SK-N-SH treated with all-trans-retinoic acid at 6 μM for 48 hours (cell line): Measurements from ENCODE around the gene HDGFL3.

Experiments
- ATAC-seq: fragments of 200-7000 bp; cut with Tn5 transposase; 3 replicates; pipeline ENCODE4 v1.9.1; 2020; ENCODE audit warnings: mild to moderate bottlenecking, moderate library complexity
- ARNTL ChIP-seq: fragments of 450-650 bp; formaldehyde crosslinking; IDR thresholded peaks from 2 replicates; pipeline ENCODE4 v1.5.0; 2020; ENCODE audit warnings: low read depth, mild to moderate bottlenecking, moderate library complexity, borderline replicate concordance
- BACH2 ChIP-seq: fragments of 250-450 bp; sonication (Bioruptor Pico); IDR thresholded peaks from 2 replicates; pipeline ENCODE4 v1.9.0; 2021; ENCODE audit warnings: mild to moderate bottlenecking, borderline replicate concordance
- CSDC2 ChIP-seq: fragments of 250-450 bp; sonication (Bioruptor Pico); IDR thresholded peaks from 2 replicates; pipeline ENCODE4 v1.5.0; 2020; ENCODE audit warnings: mild to moderate bottlenecking, moderate library complexity
- GLIS3 ChIP-seq: fragments of 250-450 bp; sonication (Bioruptor Pico); IDR thresholded peaks from 2 replicates; pipeline ENCODE4 v1.5.0; 2020; ENCODE audit warnings: mild to moderate bottlenecking, moderate library complexity
- ISL1 ChIP-seq: fragments of 250-450 bp; sonication (Bioruptor Pico); IDR thresholded peaks from 2 replicates; pipeline ENCODE4 v2.1.2; 2022; ENCODE audit warnings: mild to moderate bottlenecking, moderate library complexity
- OSR1 ChIP-seq: fragments of 250-450 bp; sonication (Bioruptor Pico); IDR thresholded peaks from 2 replicates; pipeline ENCODE4 v1.8.0; 2022; ENCODE audit warnings: moderate library complexity, mild to moderate bottlenecking, inconsistent platforms
- PPARA ChIP-seq: fragments of 250-450 bp; sonication (Bioruptor Pico); IDR thresholded peaks from 2 replicates; pipeline ENCODE4 v1.5.0; 2020; ENCODE audit warnings: mild to moderate bottlenecking, borderline replicate concordance
- RARB ChIP-seq: fragments of 250-450 bp; sonication (Bioruptor Pico); IDR thresholded peaks from 2 replicates; pipeline ENCODE4 v1.8.0; 2021; ENCODE audit warnings: mild to moderate bottlenecking, moderate library complexity
- SNAI2 ChIP-seq: fragments of 250-450 bp; sonication (Bioruptor Pico); IDR thresholded peaks from 2 replicates; pipeline ENCODE4 v1.5.0; 2020; ENCODE audit warnings: mild to moderate bottlenecking, moderate library complexity
- TCF4 ChIP-seq: fragments of 250-450 bp; sonication (Bioruptor Pico); IDR thresholded peaks from 2 replicates; pipeline ENCODE4 v1.8.0; 2021; ENCODE audit warnings: mild to moderate bottlenecking, moderate library complexity, borderline replicate concordance
- TOX ChIP-seq: fragments of 250-450 bp; sonication (Bioruptor Pico); IDR thresholded peaks from 2 replicates; pipeline ENCODE4 v1.8.0; 2021; ENCODE audit warnings: mild to moderate bottlenecking, moderate library complexity, borderline replicate concordance
- ZC3H10 ChIP-seq: fragments of 250-450 bp; sonication (Bioruptor Pico); IDR thresholded peaks from 2 replicates; pipeline ENCODE4 v1.5.1; 2021; ENCODE audit warnings: mild to moderate bottlenecking, moderate library complexity
- ZFP3 ChIP-seq: fragments of 250-450 bp; sonication (Bioruptor Pico); IDR thresholded peaks from 2 replicates; pipeline ENCODE4 v1.5.0; 2020; ENCODE audit warnings: mild to moderate bottlenecking, moderate library complexity
- ZFP30 ChIP-seq: fragments of 450-650 bp; formaldehyde crosslinking; IDR thresholded peaks from 2 replicates; pipeline ENCODE4 v1.5.0; 2022; ENCODE audit warnings: mild to moderate bottlenecking, moderate library complexity
- TF ChIP-seq, protein P1 (sequence below): fragments of 250-450 bp; sonication (Bioruptor Pico); IDR thresholded peaks from 2 replicates; pipeline ENCODE4 v1.5.0; 2020; ENCODE audit warnings: mild to moderate bottlenecking, moderate library complexity
- TF ChIP-seq, protein P2 (sequence below): fragments of 250-450 bp; sonication (Bioruptor Pico); IDR thresholded peaks from 2 replicates; pipeline ENCODE4 v1.5.1; 2020; ENCODE audit warnings: low read depth, mild to moderate bottlenecking, moderate library complexity
- TF ChIP-seq, protein P3 (sequence below): fragments of 250-450 bp; sonication (Bioruptor Pico); IDR thresholded peaks from 2 replicates; pipeline ENCODE4 v1.8.0; 2021; ENCODE audit warnings: low read depth, mild to moderate bottlenecking, moderate library complexity, borderline replicate concordance
- TF ChIP-seq, protein P4 (sequence below): fragments of 250-450 bp; sonication (Bioruptor Pico); IDR thresholded peaks from 2 replicates; pipeline ENCODE4 v1.8.0; 2020; ENCODE audit warnings: mild to moderate bottlenecking, moderate library complexity, borderline replicate concordance
- TF ChIP-seq, protein P5 (sequence below): fragments of 250-450 bp; sonication (Bioruptor Pico); IDR thresholded peaks from 2 replicates; pipeline ENCODE4 v1.5.1; 2021; ENCODE audit warnings: mild to moderate bottlenecking, moderate library complexity

HDGFL3 gene

DNA sequence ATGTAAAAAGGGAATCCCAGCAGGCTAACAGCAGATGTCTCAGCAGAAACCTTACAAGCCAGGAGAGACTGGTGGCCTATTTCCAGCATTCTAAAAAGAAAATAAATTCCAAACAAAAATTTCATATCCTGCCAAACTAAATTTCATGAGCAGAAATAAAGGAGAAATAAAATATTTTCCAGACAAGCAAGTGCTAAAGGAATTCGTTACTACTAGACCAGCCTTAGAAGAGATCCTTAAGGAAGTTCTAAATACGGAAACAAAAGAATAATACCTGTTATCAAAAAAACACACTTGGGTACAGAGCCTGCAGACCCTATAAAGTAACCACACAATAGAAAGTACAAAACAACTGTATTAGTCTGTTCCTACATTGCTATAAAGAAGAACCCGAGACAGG is 41.4 kb downstream of the HDGFL3 start (continued):
- TF ChIP-seq, protein P1, sequence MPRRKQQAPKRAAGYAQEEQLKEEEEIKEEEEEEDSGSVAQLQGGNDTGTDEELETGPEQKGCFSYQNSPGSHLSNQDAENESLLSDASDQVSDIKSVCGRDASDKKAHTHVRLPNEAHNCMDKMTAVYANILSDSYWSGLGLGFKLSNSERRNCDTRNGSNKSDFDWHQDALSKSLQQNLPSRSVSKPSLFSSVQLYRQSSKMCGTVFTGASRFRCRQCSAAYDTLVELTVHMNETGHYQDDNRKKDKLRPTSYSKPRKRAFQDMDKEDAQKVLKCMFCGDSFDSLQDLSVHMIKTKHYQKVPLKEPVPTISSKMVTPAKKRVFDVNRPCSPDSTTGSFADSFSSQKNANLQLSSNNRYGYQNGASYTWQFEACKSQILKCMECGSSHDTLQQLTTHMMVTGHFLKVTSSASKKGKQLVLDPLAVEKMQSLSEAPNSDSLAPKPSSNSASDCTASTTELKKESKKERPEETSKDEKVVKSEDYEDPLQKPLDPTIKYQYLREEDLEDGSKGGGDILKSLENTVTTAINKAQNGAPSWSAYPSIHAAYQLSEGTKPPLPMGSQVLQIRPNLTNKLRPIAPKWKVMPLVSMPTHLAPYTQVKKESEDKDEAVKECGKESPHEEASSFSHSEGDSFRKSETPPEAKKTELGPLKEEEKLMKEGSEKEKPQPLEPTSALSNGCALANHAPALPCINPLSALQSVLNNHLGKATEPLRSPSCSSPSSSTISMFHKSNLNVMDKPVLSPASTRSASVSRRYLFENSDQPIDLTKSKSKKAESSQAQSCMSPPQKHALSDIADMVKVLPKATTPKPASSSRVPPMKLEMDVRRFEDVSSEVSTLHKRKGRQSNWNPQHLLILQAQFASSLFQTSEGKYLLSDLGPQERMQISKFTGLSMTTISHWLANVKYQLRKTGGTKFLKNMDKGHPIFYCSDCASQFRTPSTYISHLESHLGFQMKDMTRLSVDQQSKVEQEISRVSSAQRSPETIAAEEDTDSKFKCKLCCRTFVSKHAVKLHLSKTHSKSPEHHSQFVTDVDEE (CRISPR knock-in tag): no peak
- TF ChIP-seq TOX: no peak
- TF ChIP-seq ARNTL (CRISPR knock-in tag): no peak

DNA sequence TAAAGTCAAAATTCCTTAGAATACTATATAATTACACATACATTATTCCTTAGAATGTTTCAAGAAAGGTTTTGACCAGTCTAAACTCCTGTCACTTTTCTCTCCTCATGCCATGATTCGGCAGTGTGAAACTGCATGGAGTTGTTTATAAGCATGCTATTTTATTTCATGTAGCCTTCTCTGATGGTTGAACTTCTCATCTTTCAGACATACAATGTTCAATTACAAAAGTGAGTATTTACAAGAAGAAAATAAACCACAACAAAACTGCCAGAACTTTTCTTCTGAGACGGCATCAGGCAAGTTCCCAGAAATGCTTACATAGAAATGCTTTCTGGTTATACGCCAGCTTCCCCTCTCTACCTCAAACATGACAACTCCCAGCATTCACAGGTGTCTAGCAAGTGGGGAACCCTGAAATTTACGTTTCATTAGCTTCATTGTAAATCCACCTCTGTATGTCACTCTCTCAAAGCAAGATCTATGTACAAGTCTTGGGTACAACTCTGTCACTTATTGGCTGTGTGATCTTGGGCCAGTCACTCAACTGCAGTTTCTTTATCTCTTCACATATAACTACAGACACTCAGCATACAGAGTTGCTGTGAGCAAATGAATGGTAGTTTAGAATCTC is 42.7 kb downstream of the HDGFL3 start:
- TF ChIP-seq CSDC2 (CRISPR knock-in tag) (no peak), PPARA (no peak), OSR1 (CRISPR knock-in tag) (no peak), ARNTL (CRISPR knock-in tag) (no peak), ZFP30 (CRISPR knock-in tag) (no peak), TOX (no peak), ISL1 (CRISPR knock-in tag) (no peak), GLIS3 (CRISPR knock-in tag) (no peak), SNAI2 (CRISPR knock-in tag) (no peak), BACH2 (CRISPR knock-in tag) (no peak), TCF4 (no peak), RARB (no peak), ZC3H10 (CRISPR knock-in tag) (no peak), ZFP3 (CRISPR knock-in tag) (no peak)
- TF ChIP-seq, protein P1 (CRISPR knock-in tag): no peak
- TF ChIP-seq, protein P2, sequence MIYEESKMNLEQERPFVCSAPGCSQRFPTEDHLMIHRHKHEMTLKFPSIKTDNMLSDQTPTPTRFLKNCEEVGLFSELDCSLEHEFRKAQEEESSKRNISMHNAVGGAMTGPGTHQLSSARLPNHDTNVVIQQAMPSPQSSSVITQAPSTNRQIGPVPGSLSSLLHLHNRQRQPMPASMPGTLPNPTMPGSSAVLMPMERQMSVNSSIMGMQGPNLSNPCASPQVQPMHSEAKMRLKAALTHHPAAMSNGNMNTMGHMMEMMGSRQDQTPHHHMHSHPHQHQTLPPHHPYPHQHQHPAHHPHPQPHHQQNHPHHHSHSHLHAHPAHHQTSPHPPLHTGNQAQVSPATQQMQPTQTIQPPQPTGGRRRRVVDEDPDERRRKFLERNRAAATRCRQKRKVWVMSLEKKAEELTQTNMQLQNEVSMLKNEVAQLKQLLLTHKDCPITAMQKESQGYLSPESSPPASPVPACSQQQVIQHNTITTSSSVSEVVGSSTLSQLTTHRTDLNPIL (CRISPR knock-in tag): no peak
- TF ChIP-seq, protein P3, sequence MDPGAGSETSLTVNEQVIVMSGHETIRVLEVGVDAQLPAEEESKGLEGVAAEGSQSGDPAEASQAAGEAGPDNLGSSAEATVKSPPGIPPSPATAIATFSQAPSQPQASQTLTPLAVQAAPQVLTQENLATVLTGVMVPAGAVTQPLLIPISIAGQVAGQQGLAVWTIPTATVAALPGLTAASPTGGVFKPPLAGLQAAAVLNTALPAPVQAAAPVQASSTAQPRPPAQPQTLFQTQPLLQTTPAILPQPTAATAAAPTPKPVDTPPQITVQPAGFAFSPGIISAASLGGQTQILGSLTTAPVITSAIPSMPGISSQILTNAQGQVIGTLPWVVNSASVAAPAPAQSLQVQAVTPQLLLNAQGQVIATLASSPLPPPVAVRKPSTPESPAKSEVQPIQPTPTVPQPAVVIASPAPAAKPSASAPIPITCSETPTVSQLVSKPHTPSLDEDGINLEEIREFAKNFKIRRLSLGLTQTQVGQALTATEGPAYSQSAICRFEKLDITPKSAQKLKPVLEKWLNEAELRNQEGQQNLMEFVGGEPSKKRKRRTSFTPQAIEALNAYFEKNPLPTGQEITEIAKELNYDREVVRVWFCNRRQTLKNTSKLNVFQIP (CRISPR knock-in tag): no peak
- TF ChIP-seq, protein P4, sequence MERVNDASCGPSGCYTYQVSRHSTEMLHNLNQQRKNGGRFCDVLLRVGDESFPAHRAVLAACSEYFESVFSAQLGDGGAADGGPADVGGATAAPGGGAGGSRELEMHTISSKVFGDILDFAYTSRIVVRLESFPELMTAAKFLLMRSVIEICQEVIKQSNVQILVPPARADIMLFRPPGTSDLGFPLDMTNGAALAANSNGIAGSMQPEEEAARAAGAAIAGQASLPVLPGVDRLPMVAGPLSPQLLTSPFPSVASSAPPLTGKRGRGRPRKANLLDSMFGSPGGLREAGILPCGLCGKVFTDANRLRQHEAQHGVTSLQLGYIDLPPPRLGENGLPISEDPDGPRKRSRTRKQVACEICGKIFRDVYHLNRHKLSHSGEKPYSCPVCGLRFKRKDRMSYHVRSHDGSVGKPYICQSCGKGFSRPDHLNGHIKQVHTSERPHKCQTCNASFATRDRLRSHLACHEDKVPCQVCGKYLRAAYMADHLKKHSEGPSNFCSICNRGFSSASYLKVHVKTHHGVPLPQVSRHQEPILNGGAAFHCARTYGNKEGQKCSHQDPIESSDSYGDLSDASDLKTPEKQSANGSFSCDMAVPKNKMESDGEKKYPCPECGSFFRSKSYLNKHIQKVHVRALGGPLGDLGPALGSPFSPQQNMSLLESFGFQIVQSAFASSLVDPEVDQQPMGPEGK (CRISPR knock-in tag): no peak
- TF ChIP-seq, all 23 proteins: peak for 0
- ATAC-seq: peak; percentile 50

DNA sequence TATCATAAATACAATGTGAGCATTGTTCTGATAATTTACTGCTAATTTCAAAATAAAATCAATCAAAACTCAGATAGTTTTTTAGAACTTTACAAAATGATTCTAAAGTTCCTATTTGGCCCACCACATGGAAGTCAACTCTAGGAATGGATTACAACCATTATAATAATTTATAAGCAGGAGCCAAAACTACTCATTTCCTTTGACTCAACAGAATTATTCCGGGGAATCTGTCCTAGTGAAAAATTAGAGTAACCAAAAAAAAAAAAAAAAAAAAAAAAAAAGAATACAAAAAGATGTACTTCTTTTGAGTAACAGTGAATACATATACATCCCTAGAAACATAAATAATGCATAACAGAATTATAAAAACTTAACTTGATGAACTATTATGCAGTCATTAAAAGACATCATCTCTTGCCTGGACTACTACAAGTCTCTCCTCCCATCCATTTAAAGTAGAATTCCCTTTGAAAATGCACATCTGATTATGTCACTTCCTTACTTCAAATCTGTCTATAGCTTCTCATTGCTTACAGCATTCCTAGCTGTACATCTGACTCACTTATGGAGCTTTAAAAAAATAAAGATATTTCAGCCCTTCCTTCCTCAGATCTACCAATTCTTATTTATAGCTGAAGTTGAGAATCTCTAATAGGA is 43.4 kb downstream of the HDGFL3 start:
- TF ChIP-seq ISL1 (CRISPR knock-in tag) (no peak), ZFP30 (CRISPR knock-in tag) (no peak), ZFP3 (CRISPR knock-in tag) (no peak), SNAI2 (CRISPR knock-in tag) (no peak)
- TF ChIP-seq, protein P2 (CRISPR knock-in tag): no peak
- TF ChIP-seq, protein P5, sequence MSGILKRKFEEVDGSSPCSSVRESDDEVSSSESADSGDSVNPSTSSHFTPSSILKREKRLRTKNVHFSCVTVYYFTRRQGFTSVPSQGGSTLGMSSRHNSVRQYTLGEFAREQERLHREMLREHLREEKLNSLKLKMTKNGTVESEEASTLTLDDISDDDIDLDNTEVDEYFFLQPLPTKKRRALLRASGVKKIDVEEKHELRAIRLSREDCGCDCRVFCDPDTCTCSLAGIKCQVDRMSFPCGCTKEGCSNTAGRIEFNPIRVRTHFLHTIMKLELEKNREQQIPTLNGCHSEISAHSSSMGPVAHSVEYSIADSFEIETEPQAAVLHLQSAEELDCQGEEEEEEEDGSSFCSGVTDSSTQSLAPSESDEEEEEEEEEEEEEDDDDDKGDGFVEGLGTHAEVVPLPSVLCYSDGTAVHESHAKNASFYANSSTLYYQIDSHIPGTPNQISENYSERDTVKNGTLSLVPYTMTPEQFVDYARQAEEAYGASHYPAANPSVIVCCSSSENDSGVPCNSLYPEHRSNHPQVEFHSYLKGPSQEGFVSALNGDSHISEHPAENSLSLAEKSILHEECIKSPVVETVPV (CRISPR knock-in tag): no peak
- ATAC-seq: peak; percentile 67
